Panc1 (cell line): ENCODE data around the gene CYP3A5.

Experiments
- CTCF ChIP-seq: fragments of 450-650 bp; IDR thresholded peaks from 2 replicates; pipeline ENCODE4 v1.5.1; 2017; ENCODE audit warnings: mild to moderate bottlenecking
- TF ChIP-seq, protein P1 (sequence below), 2 experiments: IDR thresholded peaks; 2 replicates each; pipeline ENCODE4 v1.6.1; 2011 to 2012; ENCODE audit warnings: low read depth in 2 of 2, control low read depth in 1 of 2, low read length in 1 of 2, mild to moderate bottlenecking in 1 of 2, moderate library complexity in 1 of 2; ENCODE audit not compliant: insufficient read depth in 1 of 2

DNA sequence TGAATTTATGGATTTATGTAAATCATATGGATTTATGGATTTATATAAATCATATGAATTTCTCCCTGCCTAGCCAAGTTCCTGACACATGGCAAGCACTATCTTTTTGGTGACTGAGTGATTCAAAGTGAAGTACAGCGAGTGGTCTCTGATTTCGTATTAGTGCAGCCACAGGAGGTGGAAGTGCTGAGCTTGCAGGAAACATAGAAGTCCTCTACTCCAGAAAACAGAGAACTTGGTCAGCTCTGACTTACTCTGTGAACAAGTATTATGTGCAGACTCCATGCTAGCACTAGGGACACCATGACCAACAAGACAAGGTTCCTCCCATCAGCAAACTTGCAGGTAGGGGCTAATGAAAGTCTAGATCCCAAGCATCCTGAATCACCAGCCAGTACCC is 28.5 kb downstream of the CYP3A5 start:
- no peak for TF ChIP-seq CTCF
- TF ChIP-seq, protein P1, sequence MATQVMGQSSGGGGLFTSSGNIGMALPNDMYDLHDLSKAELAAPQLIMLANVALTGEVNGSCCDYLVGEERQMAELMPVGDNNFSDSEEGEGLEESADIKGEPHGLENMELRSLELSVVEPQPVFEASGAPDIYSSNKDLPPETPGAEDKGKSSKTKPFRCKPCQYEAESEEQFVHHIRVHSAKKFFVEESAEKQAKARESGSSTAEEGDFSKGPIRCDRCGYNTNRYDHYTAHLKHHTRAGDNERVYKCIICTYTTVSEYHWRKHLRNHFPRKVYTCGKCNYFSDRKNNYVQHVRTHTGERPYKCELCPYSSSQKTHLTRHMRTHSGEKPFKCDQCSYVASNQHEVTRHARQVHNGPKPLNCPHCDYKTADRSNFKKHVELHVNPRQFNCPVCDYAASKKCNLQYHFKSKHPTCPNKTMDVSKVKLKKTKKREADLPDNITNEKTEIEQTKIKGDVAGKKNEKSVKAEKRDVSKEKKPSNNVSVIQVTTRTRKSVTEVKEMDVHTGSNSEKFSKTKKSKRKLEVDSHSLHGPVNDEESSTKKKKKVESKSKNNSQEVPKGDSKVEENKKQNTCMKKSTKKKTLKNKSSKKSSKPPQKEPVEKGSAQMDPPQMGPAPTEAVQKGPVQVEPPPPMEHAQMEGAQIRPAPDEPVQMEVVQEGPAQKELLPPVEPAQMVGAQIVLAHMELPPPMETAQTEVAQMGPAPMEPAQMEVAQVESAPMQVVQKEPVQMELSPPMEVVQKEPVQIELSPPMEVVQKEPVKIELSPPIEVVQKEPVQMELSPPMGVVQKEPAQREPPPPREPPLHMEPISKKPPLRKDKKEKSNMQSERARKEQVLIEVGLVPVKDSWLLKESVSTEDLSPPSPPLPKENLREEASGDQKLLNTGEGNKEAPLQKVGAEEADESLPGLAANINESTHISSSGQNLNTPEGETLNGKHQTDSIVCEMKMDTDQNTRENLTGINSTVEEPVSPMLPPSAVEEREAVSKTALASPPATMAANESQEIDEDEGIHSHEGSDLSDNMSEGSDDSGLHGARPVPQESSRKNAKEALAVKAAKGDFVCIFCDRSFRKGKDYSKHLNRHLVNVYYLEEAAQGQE (IDR thresholded peaks at IDR 0.05; ENCODE audit: insufficient read depth in 1 of 2, low read depth in 2 of 2, low read length in 1 of 2): no peak
